ENCODE measurements around the gene GALNTL6.

Gene GALNTL6

GRCh38 chr4:172619798-172620197 lies 806.6 kb downstream of the GALNTL6 start:
- no peaks in the 10 kb centered on the region for H3K27me3 ChIP-seq (ENCODE audit: insufficient read depth, low read length, poor library complexity, severe bottlenecking)
- no peaks in the 10 kb centered on the region for H3F3A ChIP-seq (ENCODE audit: low read depth)
- H3K9ac ChIP-seq (ENCODE audit: low read depth, low read length, poor library complexity, severe bottlenecking) = no peak overlapping the region
- H3K4me2 ChIP-seq (ENCODE audit: low read depth, low read length, poor library complexity, severe bottlenecking) = no peak overlapping the region
- H2AFZ ChIP-seq (ENCODE audit: low read length) = no peak overlapping the region
- H3K36me3 ChIP-seq (ENCODE audit: insufficient read depth, low read length) = no peaks in the 10 kb centered on the region
- H3K9me2 ChIP-seq (replicated peaks; ENCODE audit: low read depth, low read length) = no peaks in the 10 kb centered on the region
- no peaks in the 10 kb centered on the region for H3K9me3 ChIP-seq (ENCODE audit: insufficient read depth, low read depth, low read length)
- TF ChIP-seq EZH2phosphoT487 (IDR thresholded peaks at IDR 0.05; ENCODE audit: borderline replicate concordance) = no peak
- no peak for TF ChIP-seq CTCF (conservative IDR thresholded peaks at IDR 0.05; ENCODE audit: low read length)
- no peaks in the 10 kb centered on the region for H3K4me1 ChIP-seq (ENCODE audit: insufficient read depth, low read length, poor library complexity, severe bottlenecking)
- H3K79me2 ChIP-seq (ENCODE audit: insufficient read depth, low read length) = no peaks in the 10 kb centered on the region
- H4K20me1 ChIP-seq (ENCODE audit: insufficient read depth, low read length, poor library complexity, severe bottlenecking) = no peaks in the 10 kb centered on the region
- H3K4me3 ChIP-seq (ENCODE audit: low read length, poor library complexity, severe bottlenecking) = no peak overlapping the region

GRCh38 chr4:172628263-172628662 lies 815.1 kb downstream of the GALNTL6 start:
- H3K4me2 ChIP-seq (ENCODE audit: low read depth, low read length, poor library complexity, severe bottlenecking) = no peak overlapping the region
- TF ChIP-seq EZH2phosphoT487 (IDR thresholded peaks at IDR 0.05; ENCODE audit: borderline replicate concordance) = no peak
- TF ChIP-seq CTCF (conservative IDR thresholded peaks at IDR 0.05; ENCODE audit: low read length) = no peak
- no peaks in the 10 kb centered on the region for H3K9me3 ChIP-seq (ENCODE audit: insufficient read depth, low read depth, low read length)
- H3F3A ChIP-seq (ENCODE audit: low read depth) = no peaks in the 10 kb centered on the region
- no peaks in the 10 kb centered on the region for H3K9me2 ChIP-seq (replicated peaks; ENCODE audit: low read depth, low read length)
- H3K9ac ChIP-seq (ENCODE audit: low read depth, low read length, poor library complexity, severe bottlenecking) = no peak overlapping the region
- H3K36me3 ChIP-seq (ENCODE audit: insufficient read depth, low read length) = no peaks in the 10 kb centered on the region
- no peaks in the 10 kb centered on the region for H3K4me1 ChIP-seq (ENCODE audit: insufficient read depth, low read length, poor library complexity, severe bottlenecking)
- no peaks in the 10 kb centered on the region for H3K27me3 ChIP-seq (ENCODE audit: insufficient read depth, low read length, poor library complexity, severe bottlenecking)
- no peak overlapping the region for H3K4me3 ChIP-seq (ENCODE audit: low read length, poor library complexity, severe bottlenecking)
- no peaks in the 10 kb centered on the region for H3K79me2 ChIP-seq (ENCODE audit: insufficient read depth, low read length)
- no peaks in the 10 kb centered on the region for H4K20me1 ChIP-seq (ENCODE audit: insufficient read depth, low read length, poor library complexity, severe bottlenecking)
- no peak overlapping the region for H2AFZ ChIP-seq (ENCODE audit: low read length)

GRCh38 chr4:172630280-172630679 lies 817.1 kb downstream of the GALNTL6 start:
- H2AFZ ChIP-seq (ENCODE audit: low read length) = no peak overlapping the region
- H3K4me1 ChIP-seq (ENCODE audit: insufficient read depth, low read length, poor library complexity, severe bottlenecking) = no peaks in the 10 kb centered on the region
- no peak for TF ChIP-seq CTCF (conservative IDR thresholded peaks at IDR 0.05; ENCODE audit: low read length)
- no peak for TF ChIP-seq EZH2phosphoT487 (IDR thresholded peaks at IDR 0.05; ENCODE audit: borderline replicate concordance)
- H3K9ac ChIP-seq (ENCODE audit: low read depth, low read length, poor library complexity, severe bottlenecking) = no peak overlapping the region
- no peak overlapping the region for H3K4me3 ChIP-seq (ENCODE audit: low read length, poor library complexity, severe bottlenecking)
- H3K9me2 ChIP-seq (replicated peaks; ENCODE audit: low read depth, low read length) = no peaks in the 10 kb centered on the region
- H4K20me1 ChIP-seq (ENCODE audit: insufficient read depth, low read length, poor library complexity, severe bottlenecking) = no peaks in the 10 kb centered on the region
- no peaks in the 10 kb centered on the region for H3F3A ChIP-seq (ENCODE audit: low read depth)
- H3K4me2 ChIP-seq (ENCODE audit: low read depth, low read length, poor library complexity, severe bottlenecking) = no peak overlapping the region
- H3K27me3 ChIP-seq (ENCODE audit: insufficient read depth, low read length, poor library complexity, severe bottlenecking) = no peaks in the 10 kb centered on the region
- no peaks in the 10 kb centered on the region for H3K9me3 ChIP-seq (ENCODE audit: insufficient read depth, low read depth, low read length)
- no peaks in the 10 kb centered on the region for H3K36me3 ChIP-seq (ENCODE audit: insufficient read depth, low read length)
- H3K79me2 ChIP-seq (ENCODE audit: insufficient read depth, low read length) = no peaks in the 10 kb centered on the region
